ENCODE measurements around the gene NEK4. TPM values are rescaled to one million over a fixed set of nuclear protein-coding genes. Genes with fewer than 3 reads are reported as not detected.

The NEK4 gene
- total and polyA plus RNA-seq, 4 donors: 5.8 to 39.9 (median 19.1) TPM

DNA sequence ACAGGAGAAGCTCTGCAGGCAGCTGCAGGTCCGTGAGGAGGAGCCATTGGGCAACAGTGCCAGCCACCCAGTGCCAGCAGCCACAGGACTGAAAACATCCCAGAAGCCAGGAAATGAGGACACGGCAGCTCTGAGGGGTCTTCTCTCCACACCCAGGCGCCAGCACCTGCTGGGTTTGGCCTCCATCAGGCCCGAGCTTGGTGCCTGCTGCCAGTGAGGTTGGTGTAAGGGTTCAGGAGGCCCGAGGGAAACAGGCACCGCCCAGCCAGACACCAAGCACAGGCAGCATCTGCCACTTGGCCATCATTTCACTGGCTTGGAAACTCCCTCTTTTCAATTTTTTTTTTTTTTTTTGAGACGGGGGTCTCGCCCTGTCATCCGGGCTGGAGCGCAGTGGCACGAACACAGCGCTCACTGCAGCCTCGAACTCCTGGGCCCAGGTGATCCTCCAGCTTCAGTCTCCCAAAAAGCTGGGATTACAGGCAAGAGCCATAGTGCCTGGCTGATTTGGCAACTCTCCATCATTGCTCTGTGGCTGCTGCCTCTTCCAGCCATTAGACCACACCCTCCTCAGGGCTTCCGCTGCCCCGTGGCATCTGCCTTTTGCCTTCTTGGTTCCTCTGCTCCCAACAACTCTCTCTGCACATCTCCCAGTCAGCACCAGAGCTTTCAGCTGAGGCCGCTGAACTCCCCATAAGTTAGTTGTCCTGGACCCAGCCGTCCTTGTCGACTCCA lies 22.4 kb upstream of the NEK4 start:
- no peak overlapping the region for H3K27ac ChIP-seq (ENCODE audit: low read depth in 1 of 2, low read length in 1 of 2)
- no peaks in the 10 kb centered on the region for H3K4me1 ChIP-seq (ENCODE audit: control insufficient read depth in 5 of 5, insufficient read depth in 5 of 5, low read length in 5 of 5)
- ATAC-seq (ENCODE audit: insufficient read depth, low FRiP score) (no peak), DNase-seq (no peak)
- 77 to 86% methylated on average over 18 of the region's 18 CpGs for WGBS, 2 donors
- H3K36me3 ChIP-seq (ENCODE audit: control insufficient read depth in 4 of 4, insufficient read depth in 4 of 4, low read length in 4 of 4): no peaks in the 10 kb centered on the region
- no peaks in the 10 kb centered on the region for H3K9me3 ChIP-seq (ENCODE audit: control insufficient read depth in 4 of 4, insufficient read depth in 3 of 4, low read length in 3 of 4)
- no peaks in the 10 kb centered on the region for H3K27me3 ChIP-seq (ENCODE audit: control insufficient read depth in 3 of 3, insufficient read depth in 3 of 3, low read length in 2 of 3)
- TF ChIP-seq, protein P1, sequence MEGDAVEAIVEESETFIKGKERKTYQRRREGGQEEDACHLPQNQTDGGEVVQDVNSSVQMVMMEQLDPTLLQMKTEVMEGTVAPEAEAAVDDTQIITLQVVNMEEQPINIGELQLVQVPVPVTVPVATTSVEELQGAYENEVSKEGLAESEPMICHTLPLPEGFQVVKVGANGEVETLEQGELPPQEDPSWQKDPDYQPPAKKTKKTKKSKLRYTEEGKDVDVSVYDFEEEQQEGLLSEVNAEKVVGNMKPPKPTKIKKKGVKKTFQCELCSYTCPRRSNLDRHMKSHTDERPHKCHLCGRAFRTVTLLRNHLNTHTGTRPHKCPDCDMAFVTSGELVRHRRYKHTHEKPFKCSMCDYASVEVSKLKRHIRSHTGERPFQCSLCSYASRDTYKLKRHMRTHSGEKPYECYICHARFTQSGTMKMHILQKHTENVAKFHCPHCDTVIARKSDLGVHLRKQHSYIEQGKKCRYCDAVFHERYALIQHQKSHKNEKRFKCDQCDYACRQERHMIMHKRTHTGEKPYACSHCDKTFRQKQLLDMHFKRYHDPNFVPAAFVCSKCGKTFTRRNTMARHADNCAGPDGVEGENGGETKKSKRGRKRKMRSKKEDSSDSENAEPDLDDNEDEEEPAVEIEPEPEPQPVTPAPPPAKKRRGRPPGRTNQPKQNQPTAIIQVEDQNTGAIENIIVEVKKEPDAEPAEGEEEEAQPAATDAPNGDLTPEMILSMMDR (IDR thresholded peaks at IDR 0.05; ENCODE audit: control extremely low read depth, extremely low read depth): no peak
- no peak overlapping the region for H3K4me3 ChIP-seq
- no peak overlapping the region for H3K9ac ChIP-seq (ENCODE audit: insufficient read depth in 1 of 2, low read length in 2 of 2)

DNA sequence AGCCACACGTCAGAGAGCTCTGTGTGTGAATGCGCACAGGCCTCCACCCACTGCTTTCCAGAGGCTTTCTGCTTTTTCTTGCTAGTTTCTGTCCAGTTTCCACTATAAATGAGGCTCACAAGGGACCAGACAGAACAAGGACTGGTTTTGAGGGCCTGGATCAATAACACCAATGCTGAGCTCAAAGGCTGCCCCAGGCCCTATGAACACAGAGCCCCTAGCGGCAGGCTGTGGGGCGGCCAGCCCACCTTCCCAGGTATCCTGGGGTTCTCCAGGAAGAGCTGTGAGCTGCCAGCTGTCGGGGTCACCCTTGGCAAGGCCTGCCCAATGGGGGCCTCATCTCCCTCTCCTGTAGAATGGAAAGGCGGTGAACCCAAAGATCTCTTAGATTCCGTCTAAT lies 21.7 kb upstream of the NEK4 start:
- DNase-seq (no peak), ATAC-seq (ENCODE audit: insufficient read depth, low FRiP score) (no peak)
- Histone ChIP-seq H3K4me3 (no peak overlapping the region), H3K27ac (ENCODE audit: low read depth in 1 of 2, low read length in 1 of 2) (no peak overlapping the region), H3K4me1 (ENCODE audit: control insufficient read depth in 5 of 5, insufficient read depth in 5 of 5, low read length in 5 of 5) (no peaks in the 10 kb centered on the region), H3K36me3 (ENCODE audit: control insufficient read depth in 4 of 4, insufficient read depth in 4 of 4, low read length in 4 of 4) (no peaks in the 10 kb centered on the region), H3K9ac (ENCODE audit: insufficient read depth in 1 of 2, low read length in 2 of 2) (no peak overlapping the region), H3K27me3 (ENCODE audit: control insufficient read depth in 3 of 3, insufficient read depth in 3 of 3, low read length in 2 of 3) (no peaks in the 10 kb centered on the region), H3K9me3 (ENCODE audit: control insufficient read depth in 4 of 4, insufficient read depth in 3 of 4, low read length in 3 of 4) (no peaks in the 10 kb centered on the region)
- WGBS, 2 donors: 86 to 87% methylated on average over 7 of the region's 7 CpGs
- TF ChIP-seq, protein P1 (IDR thresholded peaks at IDR 0.05; ENCODE audit: control extremely low read depth, extremely low read depth): no peak

DNA sequence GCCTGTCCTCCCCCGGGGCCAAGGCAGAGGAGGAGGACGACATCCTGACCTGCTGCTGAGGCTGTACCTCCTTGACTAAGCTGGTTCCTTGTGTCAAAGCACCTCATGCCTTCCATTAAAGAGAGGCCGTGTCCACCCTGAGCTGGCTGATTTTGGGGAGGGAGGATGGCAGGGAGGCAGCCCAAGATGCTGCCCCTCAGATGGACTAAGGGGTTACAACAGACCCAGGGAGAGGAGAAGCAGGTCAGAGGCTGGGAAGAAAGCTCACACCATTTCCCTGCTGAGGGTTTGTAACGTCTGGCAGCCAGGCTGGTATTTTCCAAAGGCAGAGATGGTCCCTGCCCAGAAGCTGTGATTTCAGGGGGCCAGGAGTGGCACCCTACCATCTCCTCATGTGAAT lies 21.2 kb upstream of the NEK4 start:
- H3K27me3 ChIP-seq (ENCODE audit: control insufficient read depth in 3 of 3, insufficient read depth in 3 of 3, low read length in 2 of 3): no peaks in the 10 kb centered on the region
- H3K27ac ChIP-seq (ENCODE audit: low read depth in 1 of 2, low read length in 1 of 2): no peak overlapping the region
- TF ChIP-seq, protein P1 (IDR thresholded peaks at IDR 0.05; ENCODE audit: control extremely low read depth, extremely low read depth): no peak
- H3K4me3 ChIP-seq: no peak overlapping the region
- no peak overlapping the region for H3K9ac ChIP-seq (ENCODE audit: insufficient read depth in 1 of 2, low read length in 2 of 2)
- H3K9me3 ChIP-seq (ENCODE audit: control insufficient read depth in 4 of 4, insufficient read depth in 3 of 4, low read length in 3 of 4): no peaks in the 10 kb centered on the region
- no peaks in the 10 kb centered on the region for H3K36me3 ChIP-seq (ENCODE audit: control insufficient read depth in 4 of 4, insufficient read depth in 4 of 4, low read length in 4 of 4)
- ATAC-seq (ENCODE audit: insufficient read depth, low FRiP score): no peak
- DNase-seq: no peak
- H3K4me1 ChIP-seq (ENCODE audit: control insufficient read depth in 5 of 5, insufficient read depth in 5 of 5, low read length in 5 of 5): no peaks in the 10 kb centered on the region
- 80 to 82% methylated on average over 4 of the region's 4 CpGs for WGBS, 2 donors

DNA sequence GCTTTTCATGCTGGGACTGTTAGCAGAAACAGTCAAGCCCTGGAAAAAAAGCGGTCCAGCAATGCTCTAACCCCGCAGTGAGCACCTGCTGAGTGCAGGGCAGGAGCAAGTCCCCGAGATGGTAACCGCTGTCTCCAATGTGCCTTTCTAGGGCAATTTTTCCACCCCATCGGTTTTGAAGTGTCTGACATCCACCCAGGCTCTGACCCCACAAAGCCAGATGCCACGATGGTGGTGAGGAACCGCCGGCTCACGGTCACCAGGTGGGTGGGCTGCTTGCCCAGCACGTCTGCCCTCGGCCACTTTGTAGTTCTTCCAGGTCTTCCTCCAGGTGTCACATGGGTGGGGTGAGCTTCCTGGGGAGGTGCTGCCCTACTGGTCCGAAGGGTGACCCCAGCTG lies 20.6 kb upstream of the NEK4 start:
- WGBS, 2 donors: 79 to 90% methylated on average over 12 of the region's 12 CpGs
- H3K27me3 ChIP-seq (ENCODE audit: control insufficient read depth in 3 of 3, insufficient read depth in 3 of 3, low read length in 2 of 3): no peaks in the 10 kb centered on the region
- no peak overlapping the region for H3K4me3 ChIP-seq
- no peak overlapping the region for H3K9ac ChIP-seq (ENCODE audit: insufficient read depth in 1 of 2, low read length in 2 of 2)
- TF ChIP-seq, protein P1 (IDR thresholded peaks at IDR 0.05; ENCODE audit: control extremely low read depth, extremely low read depth): no peak
- DNase-seq (no peak), ATAC-seq (ENCODE audit: insufficient read depth, low FRiP score) (no peak)
- no peaks in the 10 kb centered on the region for H3K9me3 ChIP-seq (ENCODE audit: control insufficient read depth in 4 of 4, insufficient read depth in 3 of 4, low read length in 3 of 4)
- no peaks in the 10 kb centered on the region for H3K4me1 ChIP-seq (ENCODE audit: control insufficient read depth in 5 of 5, insufficient read depth in 5 of 5, low read length in 5 of 5)
- no peak overlapping the region for H3K27ac ChIP-seq (ENCODE audit: low read depth in 1 of 2, low read length in 1 of 2)
- no peaks in the 10 kb centered on the region for H3K36me3 ChIP-seq (ENCODE audit: control insufficient read depth in 4 of 4, insufficient read depth in 4 of 4, low read length in 4 of 4)

All from lung (tissue), 12 donors.